GM19463 (cell line): ENCODE results near the gene KAZN.
"Not testable (repeated sequence)": the region's sequence is repeated elsewhere in the genome, so short reads cannot be mapped to it uniquely, and the experiment has no call there.

Experiments used
- ATAC-seq: cut with Tn5 transposase; IDR thresholded peaks from one replicate; pipeline ENCODE4 v1.9.1; 2021; ENCODE audit warnings: mild to moderate bottlenecking, moderate library complexity; ENCODE audit not compliant: unreplicated experiment

KAZN gene

DNA sequence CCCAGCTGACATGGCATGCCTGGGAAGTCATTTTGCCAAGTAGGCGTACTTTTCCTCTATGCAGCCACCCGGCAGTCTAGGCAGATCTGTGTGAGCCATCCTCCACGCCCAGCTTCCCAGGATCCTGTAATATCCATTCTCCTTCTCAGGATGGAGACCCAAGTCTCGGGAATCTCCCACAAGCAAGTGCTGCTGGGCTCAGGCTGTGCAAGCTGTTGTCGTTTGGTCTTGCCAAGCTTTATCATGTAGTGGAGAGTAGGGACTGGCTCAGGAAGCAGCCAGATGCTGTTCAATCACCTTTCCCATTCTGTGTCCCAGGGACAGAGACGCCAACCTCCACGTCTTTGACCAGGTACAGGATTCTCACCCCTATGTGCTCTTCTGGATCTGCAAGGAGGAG lies 363.9 kb downstream of the KAZN start:
- no peak for ATAC-seq

GRCh38 chr1:14963791-14964710 lies 365.6 kb downstream of the KAZN start:
- ATAC-seq: not testable (repeated sequence)

DNA sequence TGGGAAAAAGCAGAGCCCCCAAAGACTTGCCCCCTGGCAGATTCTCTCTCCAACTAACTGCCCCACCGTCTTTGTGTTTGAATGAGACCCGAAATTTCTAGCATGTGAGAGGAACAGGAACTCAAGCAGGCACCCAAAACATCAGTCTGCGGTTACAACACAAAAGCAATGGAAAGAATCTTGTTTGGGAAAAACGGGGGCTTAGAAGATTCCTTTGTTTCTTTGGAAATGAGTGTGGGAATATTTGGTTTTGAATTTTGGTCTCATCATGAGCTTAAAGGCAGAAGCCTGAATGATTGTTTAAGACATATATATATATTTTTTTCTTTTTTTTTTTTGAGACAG lies 366.2 kb downstream of the KAZN start:
- ATAC-seq: no peak

DNA sequence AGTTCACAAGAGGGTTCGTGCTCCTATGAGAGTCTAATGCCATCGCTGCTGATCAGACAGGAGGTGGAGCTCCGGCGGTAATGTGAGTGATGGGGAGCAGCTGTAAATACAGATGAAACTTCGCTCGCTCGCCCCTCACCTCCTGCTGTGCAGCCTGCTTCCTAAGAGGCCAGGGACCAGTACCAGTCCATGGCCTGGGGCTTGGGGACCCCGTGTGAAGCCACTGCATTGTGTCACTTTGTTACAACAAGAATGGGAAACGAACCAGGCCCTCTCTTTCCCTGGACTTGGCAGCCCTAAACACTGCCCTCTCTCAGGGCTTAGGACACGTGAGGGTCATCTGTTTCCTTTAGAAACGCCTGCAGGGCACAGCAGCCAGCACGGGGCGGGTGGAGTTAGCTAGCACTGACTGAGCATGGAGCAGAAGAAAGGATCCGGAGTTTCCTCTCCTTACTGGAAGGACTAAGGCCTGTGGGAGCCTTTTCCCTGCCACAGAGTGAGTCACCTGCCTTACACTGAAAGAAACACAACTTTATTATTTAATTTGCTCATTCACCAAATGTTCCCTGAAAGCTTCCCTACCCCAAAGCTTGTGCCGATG lies 369.9 kb downstream of the KAZN start:
- ATAC-seq: no peak

- no peak for ATAC-seq
Measured at GRCh38 chr1:14969006-14969405, 370.5 kb downstream of the KAZN start.

- no peak for ATAC-seq
Measured at GRCh38 chr1:14970115-14970798, 371.8 kb downstream of the KAZN start.

DNA sequence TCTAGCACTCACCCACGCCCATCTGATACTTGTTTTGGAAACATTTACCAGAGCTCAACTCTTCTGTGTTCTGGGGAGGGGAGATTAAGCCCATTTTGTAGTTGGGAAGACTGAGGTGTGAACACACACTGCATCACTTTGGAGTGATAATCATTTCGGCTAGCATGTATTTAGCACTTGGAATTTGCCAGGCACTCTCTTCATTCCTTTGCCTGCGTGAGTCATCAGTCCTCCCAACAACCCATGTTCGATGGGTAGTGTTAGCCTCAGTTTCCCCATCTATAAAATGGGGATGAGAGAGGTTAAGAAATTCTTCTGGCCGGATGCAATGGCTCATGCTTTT lies 372.3 kb downstream of the KAZN start:
- ATAC-seq: no peak

DNA sequence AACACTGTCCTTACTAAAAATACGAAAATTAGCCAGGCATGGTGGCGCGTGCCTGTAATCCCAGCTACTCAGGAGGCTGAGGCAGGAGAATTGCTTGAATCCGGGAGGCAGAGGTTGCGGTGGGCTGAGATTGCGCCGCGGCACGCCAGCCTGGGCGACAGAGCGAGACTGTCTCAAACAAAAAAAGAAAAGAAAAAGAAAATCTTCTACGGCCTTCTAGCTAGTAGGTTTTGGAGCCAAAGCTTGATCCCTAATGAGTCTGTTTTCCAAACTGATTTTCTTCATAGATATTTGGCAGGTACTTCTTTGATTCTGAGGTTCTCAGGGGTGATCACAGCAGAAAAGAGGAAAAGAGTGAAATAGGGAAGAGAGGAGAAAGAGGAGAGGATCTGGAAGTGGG lies 372.7 kb downstream of the KAZN start:
- ATAC-seq: no peak

DNA sequence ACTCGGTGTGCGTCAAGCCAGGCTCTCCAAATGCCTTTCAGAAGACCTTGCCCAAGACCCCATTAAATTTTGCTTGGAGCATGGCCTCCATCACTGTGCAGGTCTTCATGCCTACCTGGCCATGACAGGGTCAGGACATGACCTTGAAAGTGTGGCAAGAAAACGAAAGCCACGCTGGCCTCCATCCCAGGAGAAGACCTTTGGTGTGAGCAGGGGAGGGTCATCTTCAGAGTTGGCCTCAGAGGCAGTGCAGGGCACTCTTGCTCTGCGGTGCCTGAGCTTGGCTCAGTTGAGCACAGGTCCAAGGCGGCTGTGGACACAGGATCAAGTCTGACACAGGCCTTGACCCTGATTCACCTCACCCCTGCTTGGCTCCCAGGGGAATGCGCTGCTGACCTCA lies 373.6 kb downstream of the KAZN start:
- no peak for ATAC-seq

- ATAC-seq: no peak
Measured at GRCh38 chr1:14973773-14974172, 375.3 kb downstream of the KAZN start.

- no peak for ATAC-seq
Measured at GRCh38 chr1:14974361-14974760, 375.9 kb downstream of the KAZN start.

DNA sequence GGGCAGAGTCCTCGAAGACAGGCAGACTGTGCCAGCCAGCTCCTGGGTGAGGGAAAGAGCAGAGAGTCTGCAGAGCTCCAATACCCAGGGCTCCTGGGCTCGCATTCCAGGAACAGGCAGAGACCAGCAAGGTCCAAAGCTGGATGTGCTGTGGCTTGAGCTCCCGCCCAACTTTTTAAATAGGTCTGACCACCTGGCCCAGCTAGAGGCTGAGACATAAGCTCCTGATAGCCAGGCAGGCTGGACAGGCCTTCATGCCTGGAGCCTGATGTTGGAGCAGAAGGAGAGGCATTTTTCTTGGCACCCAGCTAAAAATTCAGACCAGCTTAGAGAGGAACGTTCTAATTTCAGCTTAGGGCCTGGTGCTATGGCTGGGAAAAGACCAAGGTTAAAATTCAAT lies 376.6 kb downstream of the KAZN start:
- no peak for ATAC-seq

GRCh38 chr1:14976256-14976655 lies 377.8 kb downstream of the KAZN start:
- ATAC-seq: no peak

DNA sequence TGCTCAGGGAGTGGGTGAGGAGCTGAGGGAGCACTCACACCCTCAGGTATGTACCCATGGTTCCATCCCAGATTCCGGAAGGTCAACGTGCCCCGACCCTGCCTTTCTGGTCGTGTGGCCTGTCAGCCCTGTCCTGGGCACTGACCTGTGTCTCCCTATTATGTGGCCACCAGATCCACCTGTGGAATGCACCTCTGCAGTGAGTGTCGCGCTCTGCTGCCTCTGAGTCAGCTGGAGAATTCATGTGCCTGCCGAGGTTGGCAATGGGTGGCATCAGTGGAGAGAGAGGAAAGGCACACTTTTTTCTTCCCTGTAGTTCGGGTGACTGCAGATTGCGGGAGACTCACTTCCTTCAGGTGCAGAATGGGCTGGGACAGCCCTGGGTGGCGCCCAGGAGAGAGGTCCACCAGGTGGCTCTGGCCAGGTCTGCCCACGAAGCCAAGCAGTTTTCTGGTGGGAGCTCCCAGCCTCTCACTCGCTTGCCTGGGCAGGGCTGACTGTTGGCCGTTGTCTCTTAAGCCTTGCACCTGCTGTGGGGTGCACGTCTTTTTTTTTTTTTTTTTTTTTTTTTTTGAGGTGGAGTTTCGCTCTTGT lies 378.9 kb downstream of the KAZN start:
- no peak for ATAC-seq

DNA sequence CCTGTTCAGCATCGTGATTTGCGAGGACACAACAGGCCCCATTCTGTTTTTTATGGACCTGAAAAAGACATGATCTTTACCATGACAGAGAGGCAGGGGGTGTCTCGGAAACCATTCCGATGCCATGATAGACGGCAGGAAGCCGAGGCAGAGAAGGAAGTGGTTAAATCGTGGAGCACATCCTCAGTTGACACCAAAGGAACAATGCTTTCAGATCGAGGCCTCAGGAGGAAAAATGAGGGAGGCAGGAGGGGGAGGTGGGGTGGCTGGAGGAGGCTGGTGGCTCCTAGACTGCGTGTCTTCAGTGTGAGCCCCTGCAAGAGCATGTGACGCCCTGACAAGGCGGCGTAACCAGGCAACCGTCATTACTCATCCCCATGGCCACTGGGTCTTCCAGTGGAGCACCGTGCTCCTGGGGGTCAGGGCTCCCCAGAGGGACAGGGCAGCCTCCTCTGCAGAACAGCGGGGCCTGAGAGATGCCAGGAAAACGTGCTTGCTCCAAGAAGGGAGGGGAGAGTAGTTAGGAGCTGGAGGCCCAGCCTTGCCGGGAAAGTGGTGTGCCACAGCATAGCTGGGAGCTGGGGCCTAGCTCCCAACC lies 382.2 kb downstream of the KAZN start:
- no peak for ATAC-seq

GRCh38 chr1:14982029-14982428 lies 383.5 kb downstream of the KAZN start:
- no peak for ATAC-seq

- ATAC-seq: no peak
Measured at GRCh38 chr1:14983277-14983676, 384.8 kb downstream of the KAZN start.

GRCh38 chr1:14986168-14986567 lies 387.7 kb downstream of the KAZN start:
- no peak for ATAC-seq

- ATAC-seq: no peak
Measured at GRCh38 chr1:14987829-14988603, 389.5 kb downstream of the KAZN start.

GRCh38 chr1:14988636-14989035 lies 390.2 kb downstream of the KAZN start:
- ATAC-seq: no peak
